ENCODE measurements around the gene PKP1.

Gene PKP1

DNA sequence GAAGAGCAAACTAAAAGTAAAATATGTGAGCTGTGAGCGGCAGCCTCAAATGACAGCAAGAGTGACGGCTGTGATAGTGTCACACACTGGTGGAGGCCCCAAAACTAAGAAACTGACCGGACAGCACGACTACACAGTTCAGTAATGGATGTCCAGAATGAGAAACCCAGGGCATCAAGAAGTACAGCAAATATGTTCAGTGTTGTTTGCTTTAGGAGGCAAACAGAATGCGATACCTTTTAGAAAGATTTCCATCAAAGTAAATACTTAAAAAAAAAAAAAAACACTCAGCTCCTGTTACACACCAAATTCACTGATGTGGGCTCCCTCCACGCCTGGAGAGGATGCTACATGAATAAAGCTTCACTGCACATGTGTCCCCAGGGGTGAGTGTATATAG, 1.1 kb upstream of the PKP1 start:
- no peak for DNase-seq (ENCODE audit: low read depth)

GRCh38 chr1:201283836-201284553, 689 bp downstream of the PKP1 start:
- no peak for DNase-seq (ENCODE audit: low read depth)

- DNase-seq (ENCODE audit: low read depth) = no peak
These were observed 1.3 kb downstream of the PKP1 start for GRCh38 chr1:201284636-201285035.

- DNase-seq (ENCODE audit: low read depth) = no peak
These were observed 2.5 kb downstream of the PKP1 start for GRCh38 chr1:201285846-201286245.

DNA sequence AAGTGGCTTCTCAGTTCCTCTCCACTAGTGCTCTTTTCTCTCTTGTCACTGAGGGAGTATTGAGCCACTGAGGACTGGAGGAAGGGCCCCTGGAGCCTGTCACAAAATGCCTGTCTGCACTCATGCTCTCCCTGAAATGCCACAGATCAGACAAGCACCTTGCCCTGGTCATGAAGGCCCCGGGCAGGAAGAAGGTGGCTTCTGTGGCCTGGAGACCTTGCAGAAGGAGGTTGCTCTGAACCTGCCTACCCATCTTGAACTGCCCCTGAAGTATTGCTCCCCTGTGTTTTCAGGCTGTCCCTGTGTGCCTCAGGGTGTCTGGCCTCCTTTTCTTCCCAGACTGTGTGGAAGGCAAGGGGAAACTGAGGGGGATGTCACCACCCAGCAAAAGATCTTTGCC, 3.1 kb downstream of the PKP1 start:
- DNase-seq (ENCODE audit: low read depth) = no peak

- no peak for DNase-seq (ENCODE audit: low read depth)
These were observed 4.7 kb downstream of the PKP1 start for GRCh38 chr1:201288007-201288406.

GRCh38 chr1:201288765-201289164, 5.5 kb downstream of the PKP1 start:
- DNase-seq (ENCODE audit: low read depth) = no peak

- DNase-seq (ENCODE audit: low read depth) = no peak
These were observed 7.2 kb downstream of the PKP1 start for GRCh38 chr1:201290551-201290950.

- DNase-seq (ENCODE audit: low read depth) = no peak
These were observed 8.6 kb downstream of the PKP1 start for GRCh38 chr1:201291916-201292315.

GRCh38 chr1:201294876-201295275, 11.6 kb downstream of the PKP1 start:
- no peak for DNase-seq (ENCODE audit: low read depth)

- DNase-seq (ENCODE audit: low read depth) = no peak
These were observed 12.0 kb downstream of the PKP1 start for GRCh38 chr1:201295346-201295745.

- DNase-seq (ENCODE audit: low read depth) = no peak
These were observed 12.6 kb downstream of the PKP1 start for GRCh38 chr1:201295861-201296260.

GRCh38 chr1:201296352-201296751, 13.0 kb downstream of the PKP1 start:
- no peak for DNase-seq (ENCODE audit: low read depth)

- no peak for DNase-seq (ENCODE audit: low read depth)
These were observed 15.4 kb downstream of the PKP1 start for GRCh38 chr1:201298396-201299381.

DNA sequence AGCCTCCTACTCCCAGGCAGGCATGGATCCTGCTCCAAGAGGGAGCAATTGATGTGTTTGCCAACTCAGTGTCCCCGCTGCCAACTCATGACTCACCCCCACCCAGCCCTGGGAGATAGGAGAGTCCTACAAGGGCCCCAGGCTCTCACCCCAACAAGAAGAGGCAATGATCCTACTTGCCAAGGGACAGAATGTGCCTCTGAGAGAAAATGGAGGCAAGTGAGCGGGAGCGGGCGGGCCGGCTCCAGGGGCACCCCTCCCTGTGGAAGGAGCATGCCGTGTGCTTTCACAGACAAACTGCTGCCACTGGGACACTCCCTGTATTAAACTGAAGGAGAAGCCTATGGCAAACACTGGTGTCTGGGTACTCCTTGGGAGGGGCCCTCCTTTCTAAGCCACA, 16.7 kb downstream of the PKP1 start:
- no peak for DNase-seq (ENCODE audit: low read depth)

GRCh38 chr1:201300641-201301040, 17.3 kb downstream of the PKP1 start:
- DNase-seq (ENCODE audit: low read depth) = no peak

- DNase-seq (ENCODE audit: low read depth) = no peak
These were observed 19.2 kb downstream of the PKP1 start for GRCh38 chr1:201302163-201303152.

GRCh38 chr1:201304126-201304525, 20.8 kb downstream of the PKP1 start:
- DNase-seq (ENCODE audit: low read depth) = no peak

DNA sequence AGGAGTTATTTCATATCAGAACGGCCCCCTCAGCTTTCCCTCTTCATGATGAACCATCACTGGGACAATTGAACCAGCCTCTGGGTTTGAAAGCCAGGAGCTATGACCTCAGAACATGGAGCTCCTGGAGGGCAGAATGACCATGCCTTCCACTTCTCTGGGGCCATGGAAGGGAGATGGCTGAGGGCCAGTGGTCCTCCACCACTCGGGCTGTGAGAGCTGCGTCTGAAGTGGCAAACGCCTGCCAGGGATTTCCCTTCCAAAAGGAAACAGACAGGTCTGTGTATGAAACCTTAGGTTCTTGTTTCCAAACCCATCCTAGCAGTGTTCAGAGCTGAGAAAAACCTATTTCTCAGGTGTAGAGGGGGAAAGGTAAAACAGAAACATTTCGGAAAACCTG, 22.5 kb downstream of the PKP1 start:
- DNase-seq (ENCODE audit: low read depth) = no peak

DNA sequence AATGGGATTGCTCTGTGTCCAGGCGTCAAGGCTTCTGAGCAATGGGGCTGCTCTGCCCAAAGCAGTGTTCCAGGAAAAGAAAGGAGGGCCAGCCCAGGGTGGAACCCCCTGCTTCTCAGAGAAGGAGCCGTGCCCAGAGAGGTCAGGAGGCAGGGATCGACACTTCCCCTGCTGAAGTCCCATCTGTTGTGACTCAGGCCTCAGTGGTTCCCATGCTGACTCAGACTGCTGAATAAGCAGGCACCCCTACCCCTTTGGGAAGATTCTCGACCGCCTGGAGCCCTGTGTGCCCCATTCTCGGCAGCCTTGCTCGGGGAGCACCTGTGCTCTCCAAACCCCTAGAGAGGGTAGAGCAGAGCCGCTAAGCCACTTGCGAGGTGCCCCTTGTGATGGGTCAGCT, 23.9 kb downstream of the PKP1 start:
- no peak for DNase-seq (ENCODE audit: low read depth)

GRCh38 chr1:201307760-201308499, 24.6 kb downstream of the PKP1 start:
- no peak for DNase-seq (ENCODE audit: low read depth)

All from activated T-helper 9 cell treated with anti-CD3 and anti-CD28 coated beads, Interleukin-2, amount 50 U/mL, for 16 hours (primary cell).